ENCODE results near the gene LRMDA.

DNA sequence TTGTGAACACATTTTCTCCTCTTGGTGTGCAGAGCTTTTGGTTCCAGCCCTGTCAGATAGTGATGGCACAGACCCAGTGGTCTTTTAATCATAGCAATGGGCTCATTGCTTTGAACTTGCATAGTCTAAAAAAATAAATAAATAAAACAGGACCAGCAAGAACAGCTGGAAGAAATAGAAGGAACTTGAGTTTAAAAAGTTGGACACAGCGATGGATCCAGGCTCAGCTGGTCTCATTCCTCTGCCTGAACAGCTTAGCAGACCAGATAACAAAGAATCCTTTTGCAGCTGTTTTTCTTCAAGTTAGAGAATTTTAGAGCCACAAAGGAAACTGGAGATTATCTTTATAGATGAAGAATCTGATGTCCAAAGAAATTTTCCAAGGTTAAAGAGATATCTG lies 1005.6 kb downstream of the LRMDA start:
- TF ChIP-seq CTCF (conservative IDR thresholded peaks at IDR 0.05; ENCODE audit: low read depth, low read length): no peak
- no peak for TF ChIP-seq SMC3 (IDR thresholded peaks at IDR 0.05; ENCODE audit: low read depth, low read length)
- TF ChIP-seq CEBPB (IDR thresholded peaks at IDR 0.05; ENCODE audit: low read depth, low read length): no peak
- TF ChIP-seq NFE2L2 (IDR thresholded peaks at IDR 0.05; ENCODE audit: low read depth, low read length): no peak
- no peak for TF ChIP-seq POLR2A (IDR thresholded peaks at IDR 0.05; ENCODE audit: low read depth, low read length)
- TF ChIP-seq, protein P1, sequence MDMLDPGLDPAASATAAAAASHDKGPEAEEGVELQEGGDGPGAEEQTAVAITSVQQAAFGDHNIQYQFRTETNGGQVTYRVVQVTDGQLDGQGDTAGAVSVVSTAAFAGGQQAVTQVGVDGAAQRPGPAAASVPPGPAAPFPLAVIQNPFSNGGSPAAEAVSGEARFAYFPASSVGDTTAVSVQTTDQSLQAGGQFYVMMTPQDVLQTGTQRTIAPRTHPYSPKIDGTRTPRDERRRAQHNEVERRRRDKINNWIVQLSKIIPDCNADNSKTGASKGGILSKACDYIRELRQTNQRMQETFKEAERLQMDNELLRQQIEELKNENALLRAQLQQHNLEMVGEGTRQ (IDR thresholded peaks at IDR 0.05; ENCODE audit: low read depth, low read length): no peak
- TF ChIP-seq MAZ (IDR thresholded peaks at IDR 0.05; ENCODE audit: borderline replicate concordance, low read depth, low read length): no peak
- TF ChIP-seq RCOR1 (IDR thresholded peaks at IDR 0.05; ENCODE audit: insufficient replicate concordance, low read length): no peak

Data from IMR-90 (cell line).